ENCODE measurements around the gene SYNC.

DNA sequence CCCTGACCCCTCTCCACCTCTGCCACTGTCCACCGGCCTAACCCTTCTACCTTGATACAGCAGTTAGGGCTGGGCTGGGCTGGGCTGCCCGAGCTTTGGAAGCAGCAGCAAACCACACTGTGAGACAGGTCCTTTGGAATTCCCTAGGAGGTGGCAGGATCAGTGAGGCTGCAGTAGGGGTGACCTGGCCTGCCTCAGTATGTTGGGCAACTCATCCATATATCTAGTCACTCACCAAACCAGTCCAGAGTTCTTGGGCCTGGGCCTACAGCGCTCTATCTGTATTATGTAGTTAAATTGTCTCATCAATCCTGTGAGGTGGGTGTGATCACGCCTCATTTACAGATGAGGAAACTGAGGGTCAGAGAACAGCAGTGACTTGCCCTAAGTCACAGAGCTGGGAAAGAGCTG is 13.3 kb upstream of the SYNC start:
- TF ChIP-seq BHLHE40 (IDR thresholded peaks at IDR 0.05; ENCODE audit: borderline replicate concordance in 1 of 2, low read depth in 2 of 2, low read length in 1 of 2) (no peak), CTCF (IDR thresholded peaks at IDR 0.05 in 2 of 3, conservative IDR thresholded peaks at IDR 0.05 in 1 of 3; ENCODE audit: control insufficient read depth in 2 of 3, extremely low read depth in 1 of 3, insufficient read depth in 1 of 3, low read depth in 3 of 3, low read length in 3 of 3) (no peak), POLR2A (IDR thresholded peaks at IDR 0.05; ENCODE audit: low read depth, low read length) (no peak)
- TF ChIP-seq, protein P1, sequence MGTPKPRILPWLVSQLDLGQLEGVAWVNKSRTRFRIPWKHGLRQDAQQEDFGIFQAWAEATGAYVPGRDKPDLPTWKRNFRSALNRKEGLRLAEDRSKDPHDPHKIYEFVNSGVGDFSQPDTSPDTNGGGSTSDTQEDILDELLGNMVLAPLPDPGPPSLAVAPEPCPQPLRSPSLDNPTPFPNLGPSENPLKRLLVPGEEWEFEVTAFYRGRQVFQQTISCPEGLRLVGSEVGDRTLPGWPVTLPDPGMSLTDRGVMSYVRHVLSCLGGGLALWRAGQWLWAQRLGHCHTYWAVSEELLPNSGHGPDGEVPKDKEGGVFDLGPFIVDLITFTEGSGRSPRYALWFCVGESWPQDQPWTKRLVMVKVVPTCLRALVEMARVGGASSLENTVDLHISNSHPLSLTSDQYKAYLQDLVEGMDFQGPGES (IDR thresholded peaks at IDR 0.05) = no peak
- TF ChIP-seq, protein P2, sequence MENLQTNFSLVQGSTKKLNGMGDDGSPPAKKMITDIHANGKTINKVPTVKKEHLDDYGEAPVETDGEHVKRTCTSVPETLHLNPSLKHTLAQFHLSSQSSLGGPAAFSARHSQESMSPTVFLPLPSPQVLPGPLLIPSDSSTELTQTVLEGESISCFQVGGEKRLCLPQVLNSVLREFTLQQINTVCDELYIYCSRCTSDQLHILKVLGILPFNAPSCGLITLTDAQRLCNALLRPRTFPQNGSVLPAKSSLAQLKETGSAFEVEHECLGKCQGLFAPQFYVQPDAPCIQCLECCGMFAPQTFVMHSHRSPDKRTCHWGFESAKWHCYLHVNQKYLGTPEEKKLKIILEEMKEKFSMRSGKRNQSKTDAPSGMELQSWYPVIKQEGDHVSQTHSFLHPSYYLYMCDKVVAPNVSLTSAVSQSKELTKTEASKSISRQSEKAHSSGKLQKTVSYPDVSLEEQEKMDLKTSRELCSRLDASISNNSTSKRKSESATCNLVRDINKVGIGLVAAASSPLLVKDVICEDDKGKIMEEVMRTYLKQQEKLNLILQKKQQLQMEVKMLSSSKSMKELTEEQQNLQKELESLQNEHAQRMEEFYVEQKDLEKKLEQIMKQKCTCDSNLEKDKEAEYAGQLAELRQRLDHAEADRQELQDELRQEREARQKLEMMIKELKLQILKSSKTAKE (IDR thresholded peaks at IDR 0.05; ENCODE audit: low read depth, poor library complexity, severe bottlenecking) = no peak

Measured in GM12878 (cell line).